Inflammatory macrophage treated with lipopolysaccharide for 1 hour (primary cell): ENCODE measurements around the gene MINK1.
"Not testable (repeated sequence)": the region's sequence is repeated elsewhere in the genome, so short reads cannot be mapped to it uniquely, and the experiment has no call there.

Experiments
- DNase-seq, 2 donors: peaks; one replicate each; pipeline ENCODE4 v3.0.0-alpha.2; 2020 to 2022

The MINK1 gene

DNA sequence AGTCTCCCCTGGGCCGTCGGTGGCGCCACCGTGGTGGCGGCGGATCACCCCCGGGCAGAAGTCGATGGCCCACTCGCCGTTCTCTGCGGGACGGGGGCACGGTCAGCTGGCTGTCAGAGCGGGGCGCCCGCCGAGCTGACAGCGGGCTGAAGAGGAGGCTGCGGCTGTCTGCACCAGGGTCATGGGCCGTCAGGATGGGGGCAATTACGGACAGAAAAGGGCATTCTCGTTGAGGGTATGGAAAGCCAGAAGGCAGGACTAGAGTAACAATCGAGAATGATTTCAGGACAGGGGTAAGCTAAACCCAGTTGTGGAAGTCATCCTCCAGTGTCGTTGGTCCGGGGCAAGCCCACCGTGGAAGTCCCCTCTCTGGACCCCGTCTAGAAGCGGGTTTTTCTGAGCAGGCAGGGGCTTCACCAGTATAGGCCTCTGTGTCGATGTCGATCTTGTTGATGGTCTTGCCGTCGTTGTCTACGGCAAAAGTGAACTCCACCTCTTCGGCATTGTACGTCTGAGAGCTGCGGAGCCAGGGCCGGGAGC, 68.0 kb downstream of the MINK1 start:
- no peak for DNase-seq

DNA sequence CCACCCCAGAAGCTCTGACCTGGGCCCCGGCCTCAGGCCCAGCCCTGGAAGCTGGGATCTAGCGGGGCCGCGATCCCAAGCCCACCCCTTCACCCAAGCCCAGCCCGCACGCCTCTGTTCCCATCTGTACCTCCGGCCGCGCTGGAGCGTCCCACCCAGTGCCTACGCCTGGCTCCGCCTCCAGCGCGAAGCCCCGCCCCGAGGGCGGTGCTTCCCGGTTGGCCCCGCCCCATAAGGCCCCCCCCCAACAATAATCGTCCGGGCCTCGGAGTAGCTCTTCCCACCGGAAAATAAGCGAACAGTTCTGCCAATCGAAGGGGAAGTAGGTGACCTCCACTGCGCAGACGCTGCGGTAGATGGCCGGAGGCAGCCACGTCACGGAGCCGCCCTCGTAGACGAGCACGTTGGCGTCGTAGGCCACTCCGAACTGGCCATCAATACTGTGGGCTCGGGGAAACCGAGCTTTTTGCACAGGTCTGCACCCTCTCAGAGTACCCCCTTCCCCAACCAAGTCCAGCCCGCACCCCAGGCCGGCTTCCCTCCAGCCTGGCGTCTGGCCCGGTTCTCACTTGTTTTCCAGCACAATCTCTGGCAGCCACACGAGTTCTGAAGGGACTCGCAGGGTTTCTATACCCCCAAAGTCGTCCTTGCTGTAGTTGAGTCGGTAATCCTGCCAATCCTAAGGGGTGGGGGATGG, 68.7 kb downstream of the MINK1 start:
- peak; percentile 73 to 79 for DNase-seq

DNA sequence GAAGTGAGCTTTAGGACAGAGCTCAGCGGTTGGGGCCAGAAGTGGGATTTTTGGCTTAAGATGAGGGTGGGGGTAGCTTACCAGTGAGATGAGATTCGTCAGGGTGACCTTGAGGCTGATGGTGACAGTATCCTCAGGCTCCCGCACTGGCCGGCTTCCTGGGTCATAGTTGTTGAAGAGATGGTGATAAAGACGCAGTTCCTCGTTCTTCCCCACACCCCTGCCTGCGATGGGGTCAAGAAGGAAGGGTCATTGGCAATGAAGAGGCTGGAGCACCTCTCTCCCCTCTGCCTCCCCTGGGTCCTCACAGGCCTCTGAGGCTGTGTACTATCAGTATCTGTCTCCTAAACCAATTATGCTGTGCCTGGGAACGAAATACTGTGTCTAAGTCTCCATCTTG, 69.4 kb downstream of the MINK1 start:
- DNase-seq = no peak

DNA sequence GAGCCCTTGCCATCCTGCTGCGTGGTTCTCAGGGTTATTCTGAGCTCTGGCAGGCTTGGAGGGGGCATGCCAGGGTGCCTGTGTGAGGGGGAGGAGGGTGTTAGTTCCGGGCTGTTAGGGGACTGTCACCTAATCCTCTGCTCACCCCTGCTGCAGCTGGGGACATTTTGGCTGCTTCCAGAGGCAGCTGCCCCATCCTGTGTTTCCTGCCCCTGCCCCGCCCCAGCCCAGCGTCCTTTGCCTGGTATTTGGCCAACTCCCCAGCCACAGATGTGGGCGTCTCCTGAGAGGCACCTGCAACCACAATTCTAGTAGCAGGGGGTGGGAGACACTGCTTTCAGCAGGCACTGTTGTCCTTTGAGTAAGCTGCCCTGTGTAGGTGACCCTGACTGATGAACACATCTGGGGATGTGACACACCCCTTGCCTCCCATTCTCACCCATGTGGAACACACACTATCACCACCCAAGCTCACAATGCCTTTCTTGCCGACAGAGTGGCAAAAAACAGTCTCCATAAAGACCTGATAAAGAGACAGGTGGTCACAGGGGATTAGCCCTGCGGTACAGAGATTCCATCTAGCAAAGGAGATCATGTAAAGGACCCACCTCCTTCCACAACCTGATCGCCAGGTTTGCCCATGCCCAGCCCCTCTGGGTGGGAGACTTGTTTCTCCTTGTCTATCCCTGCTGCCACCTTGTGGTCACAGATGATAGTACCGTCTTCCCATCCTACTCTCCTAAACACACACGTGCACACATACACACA, 70.1 kb downstream of the MINK1 start, which contains the start of gene CHRNE:
TSS of gene CHRNE (minus strand) at position 48 of the 768 bp plus-strand sequence. CDS start at position 13, 35 bp downstream.
- peak in 1 of 2 donors; percentile 71 for DNase-seq

- not testable (repeated sequence) for DNase-seq
These were observed 73.5 kb downstream of the MINK1 start for GRCh38 chr17:4906642-4907041.

DNA sequence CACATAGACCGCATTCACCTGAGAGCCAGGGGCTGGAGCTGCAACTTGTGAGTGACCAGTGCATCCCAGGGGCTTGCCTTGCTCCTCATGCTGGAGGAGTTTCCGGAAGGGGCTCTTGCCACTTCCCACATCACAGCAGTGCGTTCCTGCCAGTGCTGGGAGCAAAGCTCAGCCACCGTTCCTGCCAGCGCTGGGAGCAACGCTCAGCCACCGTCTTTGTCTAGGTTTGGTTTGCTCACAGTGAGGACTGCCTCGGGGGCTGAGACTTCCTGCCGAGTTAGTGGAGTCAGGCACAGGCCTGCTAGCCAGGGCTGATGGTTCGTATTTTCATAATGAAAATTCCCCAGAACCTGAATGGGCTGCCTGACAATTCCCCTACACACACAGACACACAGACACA, 75.2 kb downstream of the MINK1 start:
- no peak for DNase-seq

DNA sequence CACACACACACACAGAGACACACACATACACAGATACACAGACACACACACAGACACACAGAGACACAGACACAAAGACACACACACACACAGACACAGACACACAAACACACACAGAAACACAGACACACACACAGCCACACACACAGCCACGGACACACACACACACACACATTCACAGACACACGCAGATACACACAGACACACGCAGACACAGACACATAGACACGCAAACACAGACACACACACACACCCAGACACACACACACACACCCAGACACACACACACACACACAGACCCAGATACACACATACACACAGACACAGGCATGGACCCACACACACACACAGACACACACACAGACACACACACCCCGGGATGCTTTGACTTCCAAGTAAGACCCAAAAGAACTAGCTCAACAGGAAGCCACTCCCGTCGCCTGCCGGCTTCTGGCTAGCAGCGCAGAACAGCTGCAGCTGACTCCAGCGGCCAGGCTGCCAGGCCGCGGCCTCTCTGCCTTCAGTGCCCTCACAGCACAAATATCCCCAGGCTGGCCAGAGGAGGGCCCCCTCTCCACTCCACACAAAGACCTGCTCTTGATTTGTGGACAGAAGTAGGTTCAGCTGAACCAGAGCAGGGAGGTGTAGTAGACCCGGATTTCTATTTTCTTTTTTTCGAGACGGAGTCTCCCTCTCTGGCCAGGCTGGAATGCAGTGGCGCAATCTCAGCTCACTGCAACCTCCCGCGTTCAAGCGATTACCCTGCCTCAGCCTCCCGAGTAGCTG, 75.8 kb downstream of the MINK1 start:
- DNase-seq = peak; percentile 83 to 90

DNA sequence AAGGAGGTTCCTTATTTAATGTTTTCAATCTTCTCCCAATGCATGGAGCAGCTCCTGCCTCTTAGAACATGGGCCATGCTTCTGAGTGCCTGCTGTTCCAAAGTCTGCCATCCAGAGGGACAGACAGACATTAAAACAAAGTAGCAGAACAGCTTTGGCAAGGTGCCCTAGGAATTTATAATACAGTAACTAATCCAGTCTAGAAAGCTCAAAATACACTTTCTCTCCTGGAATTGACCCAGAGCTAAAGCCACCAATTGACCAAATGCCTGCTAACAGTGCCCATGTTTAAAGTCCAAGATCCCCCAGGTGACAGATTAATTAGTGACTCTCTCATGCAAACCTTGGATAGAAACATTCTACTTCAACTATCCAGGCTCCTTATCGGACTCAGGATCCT, 80.9 kb downstream of the MINK1 start:
- DNase-seq = no peak

DNA sequence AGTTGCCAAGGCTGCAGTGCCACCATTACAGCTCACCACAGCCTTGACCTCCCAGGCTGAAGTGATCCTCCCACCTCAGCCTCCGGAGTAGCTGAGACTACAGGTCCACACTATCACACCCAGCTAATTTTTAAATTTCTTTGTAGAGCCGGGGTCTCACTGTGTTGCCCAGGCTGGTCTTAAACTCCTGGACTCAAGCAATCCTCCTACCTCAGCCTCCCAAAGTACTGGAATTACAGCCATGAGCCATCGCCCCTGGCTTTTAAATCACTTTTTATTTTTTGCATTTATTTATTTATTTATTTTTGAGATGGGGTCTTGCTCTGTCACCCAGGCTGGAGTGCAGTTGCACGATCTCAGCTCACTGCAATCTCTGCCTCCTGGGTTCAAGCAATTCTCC, 81.4 kb downstream of the MINK1 start:
- not testable (repeated sequence) for DNase-seq

GRCh38 chr17:4919511-4920047, 86.4 kb downstream of the MINK1 start:
- no peak for DNase-seq

DNA sequence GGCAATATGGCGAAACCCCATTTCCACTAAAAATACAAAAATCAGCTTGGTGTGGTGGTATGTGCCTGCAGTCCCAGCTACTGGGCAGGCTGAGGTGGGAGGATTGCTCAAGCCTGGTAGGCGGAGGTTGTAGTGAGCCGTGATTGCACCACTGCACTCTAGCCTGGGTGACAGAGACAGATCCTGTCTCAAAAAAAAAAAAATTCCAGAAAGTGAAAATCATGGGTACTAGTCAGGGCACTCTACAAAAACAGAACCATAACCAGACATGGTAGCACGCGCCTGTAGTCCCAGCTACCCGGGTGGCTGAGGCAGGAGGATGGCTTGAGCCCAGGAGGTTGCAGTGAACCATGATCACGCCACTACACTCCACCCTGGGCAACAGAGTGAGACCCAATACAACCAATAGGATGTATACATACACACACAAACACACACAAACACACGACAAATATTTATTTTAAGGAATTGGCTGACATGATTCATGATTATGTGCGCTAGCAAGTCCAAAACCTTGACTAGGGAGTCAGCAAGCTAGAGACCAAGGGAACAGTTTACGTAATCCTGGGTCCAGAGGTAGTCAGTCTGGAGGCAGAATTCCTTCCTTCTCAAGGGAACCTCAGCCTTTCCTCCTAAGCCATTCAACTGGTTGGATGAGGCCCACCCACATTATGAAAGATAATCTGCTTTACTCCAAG, 87.4 kb downstream of the MINK1 start:
- DNase-seq = peak; percentile 94 to 96

GRCh38 chr17:4921320-4921719, 88.2 kb downstream of the MINK1 start:
- DNase-seq = no peak

GRCh38 chr17:4926577-4927335, 93.6 kb downstream of the MINK1 start:
- peak; percentile 89 for DNase-seq

- DNase-seq = no peak
These were observed 95.7 kb downstream of the MINK1 start for GRCh38 chr17:4928881-4929280.

DNA sequence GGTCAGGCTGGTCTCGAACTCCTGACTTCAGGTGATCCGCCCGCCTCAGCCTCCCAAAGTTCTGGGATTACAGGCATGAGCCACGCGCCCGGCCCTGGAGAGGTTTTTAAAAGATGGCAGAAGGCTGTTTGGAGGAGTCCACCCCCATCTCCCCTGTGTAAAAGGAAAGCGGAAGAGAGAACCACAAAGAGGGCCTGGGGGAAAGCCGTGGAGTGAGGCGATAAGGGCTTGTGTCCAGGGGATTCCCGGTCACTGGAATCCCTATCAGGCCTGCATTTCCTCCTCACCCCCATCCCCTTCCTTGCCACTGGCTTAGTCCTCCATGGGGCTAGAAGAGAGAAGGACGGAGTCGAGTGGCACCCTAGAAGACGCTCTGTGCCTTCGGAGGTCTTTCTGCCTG, 98.8 kb downstream of the MINK1 start, which contains the start of gene GP1BA:
TSS of gene GP1BA (plus strand) at position 315 of the 400 bp plus-strand sequence. CDS start 328 bp downstream, outside the sequence.
- DNase-seq = peak; percentile 50 to 80

- no peak for DNase-seq
These were observed 99.6 kb downstream of the MINK1 start for GRCh38 chr17:4932756-4933155.

GRCh38 chr17:4933646-4934045, 100.5 kb downstream of the MINK1 start:
- DNase-seq = no peak

DNA sequence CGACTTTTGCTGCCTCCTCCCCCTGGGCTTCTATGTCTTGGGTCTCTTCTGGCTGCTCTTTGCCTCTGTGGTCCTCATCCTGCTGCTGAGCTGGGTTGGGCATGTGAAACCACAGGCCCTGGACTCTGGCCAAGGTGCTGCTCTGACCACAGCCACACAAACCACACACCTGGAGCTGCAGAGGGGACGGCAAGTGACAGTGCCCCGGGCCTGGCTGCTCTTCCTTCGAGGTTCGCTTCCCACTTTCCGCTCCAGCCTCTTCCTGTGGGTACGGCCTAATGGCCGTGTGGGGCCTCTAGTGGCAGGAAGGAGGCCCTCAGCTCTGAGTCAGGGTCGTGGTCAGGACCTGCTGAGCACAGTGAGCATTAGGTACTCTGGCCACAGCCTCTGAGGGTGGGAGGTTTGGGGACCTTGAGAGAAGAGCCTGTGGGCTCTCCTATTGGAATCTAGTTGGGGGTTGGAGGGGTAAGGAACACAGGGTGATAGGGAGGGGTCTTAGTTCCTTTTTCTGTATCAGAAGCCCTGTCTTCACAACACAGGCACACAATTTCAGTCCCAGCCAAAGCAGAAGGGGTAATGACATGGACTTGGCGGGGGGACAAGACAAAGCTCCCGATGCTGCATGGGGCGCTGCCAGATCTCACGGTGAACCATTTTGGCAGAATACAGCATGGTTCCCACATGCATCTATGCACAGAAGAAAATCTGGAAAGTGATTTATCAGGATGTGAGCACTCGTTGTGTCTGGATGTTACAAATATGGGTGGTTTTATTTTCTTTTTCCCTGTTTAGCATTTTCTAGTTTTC, 101.2 kb downstream of the MINK1 start:
- peak in 1 of 2 donors; percentile 40 for DNase-seq

GRCh38 chr17:4935650-4936049, 102.5 kb downstream of the MINK1 start:
- DNase-seq = no peak

DNA sequence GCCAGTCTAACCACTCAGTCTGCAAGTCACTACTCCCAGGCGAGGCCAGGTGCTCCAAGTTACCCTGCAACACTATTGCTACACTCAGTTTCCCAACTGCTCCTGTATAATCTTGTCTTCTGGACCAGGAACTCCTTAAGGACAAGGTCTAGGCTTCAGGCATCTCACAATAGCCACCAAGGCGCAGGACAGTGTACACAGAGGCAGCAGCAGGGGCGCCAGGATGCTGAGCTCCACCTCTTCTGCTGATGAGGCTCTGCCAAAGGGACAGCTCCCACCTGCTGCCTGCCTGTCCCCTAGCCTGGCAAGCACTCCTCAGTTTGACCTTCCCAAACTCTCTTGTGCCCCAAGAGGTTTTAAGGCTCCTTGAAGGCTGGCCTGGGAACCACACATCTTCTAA, 103.3 kb downstream of the MINK1 start:
- DNase-seq = no peak
